GM18502 (cell line): Measurements from ENCODE around the gene ATP6V0A1.
"Not testable (repeated sequence)": the region's sequence is repeated elsewhere in the genome, so short reads cannot be mapped to it uniquely, and the experiment has no call there.

Experiments
- ATAC-seq: cut with Tn5 transposase; IDR thresholded peaks from one replicate; pipeline ENCODE4 v1.9.1; 2021; ENCODE audit warnings: mild to moderate bottlenecking; ENCODE audit not compliant: unreplicated experiment, poor library complexity

ATP6V0A1 gene

GRCh38 chr17:42536372-42537155 lies 77.9 kb downstream of the ATP6V0A1 start:
- ATAC-seq: peak; percentile 57

DNA sequence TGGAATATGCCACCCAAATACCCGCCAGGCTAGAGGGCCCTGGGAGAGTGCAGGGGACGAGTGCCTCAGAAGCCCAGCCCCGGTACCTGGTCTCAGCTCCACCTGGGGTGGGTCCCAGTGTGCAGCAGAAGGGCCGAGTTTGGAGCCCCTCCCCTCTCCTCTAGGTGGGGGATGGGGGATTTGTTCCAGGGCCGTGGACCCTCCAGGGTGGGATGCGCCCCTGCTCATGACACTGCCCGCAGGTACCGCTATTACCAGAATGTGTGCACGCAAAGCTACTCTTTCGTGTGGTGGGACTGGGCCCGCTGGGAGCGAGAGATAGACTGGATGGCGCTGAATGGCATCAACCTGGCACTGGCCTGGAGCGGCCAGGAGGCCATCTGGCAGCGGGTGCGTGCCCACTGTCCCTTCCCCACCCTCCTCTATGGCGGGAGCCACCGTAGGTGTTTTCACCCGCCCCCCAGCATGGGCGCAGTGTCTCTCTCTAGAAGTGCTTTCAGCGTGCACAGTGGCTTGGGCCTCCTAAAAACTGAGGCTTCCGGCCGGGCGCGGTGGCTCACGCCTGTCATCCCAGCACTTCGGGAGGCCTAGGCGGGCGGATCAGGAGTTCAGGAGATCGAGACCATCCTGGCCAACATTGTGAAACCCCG lies 78.6 kb downstream of the ATP6V0A1 start:
- ATAC-seq: no peak

GRCh38 chr17:42537826-42538451 lies 79.3 kb downstream of the ATP6V0A1 start:
- no peak for ATAC-seq

DNA sequence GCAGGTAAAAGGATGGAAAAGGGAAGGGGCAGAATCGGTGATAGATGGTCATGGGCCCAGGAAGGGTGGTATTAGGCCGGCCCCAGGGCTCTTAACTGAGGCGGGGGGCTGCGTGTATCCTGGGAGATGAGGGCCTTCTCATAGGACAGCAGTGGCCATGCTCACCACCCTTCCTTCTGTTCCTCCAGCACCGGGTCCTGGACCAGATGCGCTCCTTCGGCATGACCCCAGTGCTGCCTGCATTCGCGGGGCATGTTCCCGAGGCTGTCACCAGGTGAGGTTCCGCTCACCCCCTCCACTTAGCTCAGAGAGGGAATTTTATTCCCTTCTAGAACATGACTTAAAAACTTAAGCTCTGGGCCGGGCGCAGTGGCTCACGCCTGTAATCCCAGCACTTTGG lies 79.8 kb downstream of the ATP6V0A1 start:
- no peak for ATAC-seq

DNA sequence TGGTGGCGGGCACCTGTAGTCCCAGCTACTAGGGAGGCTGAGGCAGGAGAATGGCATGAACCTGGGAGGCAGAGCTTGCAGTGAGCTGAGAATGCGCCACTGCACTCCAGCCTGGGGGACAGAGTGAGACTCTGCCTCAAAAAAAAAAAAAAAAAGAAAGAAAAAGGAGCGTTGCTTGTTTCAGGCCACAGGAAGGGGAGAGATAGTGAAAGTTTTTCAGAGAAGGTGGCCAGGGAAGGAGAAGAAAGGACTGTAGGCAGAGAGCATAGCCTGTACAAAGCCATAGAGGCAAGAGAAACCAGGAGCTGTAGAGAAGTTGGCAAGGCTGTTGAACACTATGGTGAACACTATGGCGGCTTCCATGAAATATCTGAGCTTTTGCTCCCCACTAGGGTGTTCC lies 81.9 kb downstream of the ATP6V0A1 start:
- not testable (repeated sequence) for ATAC-seq

DNA sequence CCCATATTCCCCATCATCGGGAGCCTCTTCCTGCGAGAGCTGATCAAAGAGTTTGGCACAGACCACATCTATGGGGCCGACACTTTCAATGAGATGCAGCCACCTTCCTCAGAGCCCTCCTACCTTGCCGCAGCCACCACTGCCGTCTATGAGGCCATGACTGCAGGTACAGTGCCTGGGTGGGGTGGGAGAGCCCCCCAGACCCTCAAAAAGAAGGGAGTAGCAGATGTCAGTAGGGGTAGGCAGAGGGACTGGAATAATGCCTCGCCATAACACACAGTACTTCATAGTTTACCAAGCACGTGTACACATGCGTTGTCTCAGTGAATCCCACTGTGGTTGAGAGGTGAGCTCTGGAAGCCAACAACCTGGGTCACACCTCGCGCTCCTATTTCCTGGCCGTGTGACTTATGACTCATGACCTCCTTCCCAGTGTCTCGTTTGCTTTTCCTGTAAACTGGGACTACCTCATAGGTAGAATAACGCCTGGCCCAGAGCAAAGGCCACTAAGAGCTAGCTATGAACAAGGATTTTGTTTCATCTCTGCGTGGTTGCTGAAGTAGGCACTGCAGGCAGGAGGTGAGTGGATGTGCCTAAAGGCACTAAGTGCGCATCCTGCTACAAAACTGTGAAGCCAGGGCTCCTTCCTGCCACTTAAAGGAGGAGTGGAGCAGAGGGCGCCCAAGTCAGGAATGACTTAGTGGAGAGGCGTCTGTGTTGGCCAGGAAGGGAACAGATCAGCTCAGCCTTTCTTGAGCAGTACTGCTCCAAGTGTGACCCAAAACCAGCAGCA lies 82.6 kb downstream of the ATP6V0A1 start:
- no peak for ATAC-seq

DNA sequence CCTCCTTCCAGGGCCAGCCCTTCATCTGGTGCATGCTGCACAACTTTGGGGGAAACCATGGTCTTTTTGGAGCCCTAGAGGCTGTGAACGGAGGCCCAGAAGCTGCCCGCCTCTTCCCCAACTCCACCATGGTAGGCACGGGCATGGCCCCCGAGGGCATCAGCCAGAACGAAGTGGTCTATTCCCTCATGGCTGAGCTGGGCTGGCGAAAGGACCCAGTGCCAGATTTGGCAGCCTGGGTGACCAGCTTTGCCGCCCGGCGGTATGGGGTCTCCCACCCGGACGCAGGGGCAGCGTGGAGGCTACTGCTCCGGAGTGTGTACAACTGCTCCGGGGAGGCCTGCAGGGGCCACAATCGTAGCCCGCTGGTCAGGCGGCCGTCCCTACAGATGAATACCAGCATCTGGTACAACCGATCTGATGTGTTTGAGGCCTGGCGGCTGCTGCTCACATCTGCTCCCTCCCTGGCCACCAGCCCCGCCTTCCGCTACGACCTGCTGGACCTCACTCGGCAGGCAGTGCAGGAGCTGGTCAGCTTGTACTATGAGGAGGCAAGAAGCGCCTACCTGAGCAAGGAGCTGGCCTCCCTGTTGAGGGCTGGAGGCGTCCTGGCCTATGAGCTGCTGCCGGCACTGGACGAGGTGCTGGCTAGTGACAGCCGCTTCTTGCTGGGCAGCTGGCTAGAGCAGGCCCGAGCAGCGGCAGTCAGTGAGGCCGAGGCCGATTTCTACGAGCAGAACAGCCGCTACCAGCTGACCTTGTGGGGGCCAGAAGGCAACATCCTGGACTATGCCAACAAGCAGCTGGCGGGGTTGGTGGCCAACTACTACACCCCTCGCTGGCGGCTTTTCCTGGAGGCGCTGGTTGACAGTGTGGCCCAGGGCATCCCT lies 84.8 kb downstream of the ATP6V0A1 start:
- ATAC-seq: no peak

DNA sequence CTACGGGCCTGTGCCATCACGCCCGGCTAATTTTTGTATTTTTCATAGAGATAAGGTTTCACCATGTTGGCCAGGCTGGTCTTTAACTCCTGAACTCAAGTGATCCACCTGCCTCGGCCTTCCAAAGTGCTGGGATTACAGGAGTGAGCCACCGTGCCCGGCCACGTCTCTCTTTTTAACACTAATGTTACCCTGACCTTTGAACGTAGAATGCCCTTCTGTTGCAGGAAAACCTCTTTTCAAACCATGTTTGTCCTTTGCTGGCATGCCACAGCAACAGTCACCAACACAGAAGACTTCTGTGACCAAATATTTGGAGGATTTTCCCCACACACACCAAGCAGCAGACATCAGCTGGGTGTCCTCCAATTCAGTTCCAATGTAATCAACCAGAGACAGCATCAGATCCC lies 86.2 kb downstream of the ATP6V0A1 start:
- no peak for ATAC-seq

DNA sequence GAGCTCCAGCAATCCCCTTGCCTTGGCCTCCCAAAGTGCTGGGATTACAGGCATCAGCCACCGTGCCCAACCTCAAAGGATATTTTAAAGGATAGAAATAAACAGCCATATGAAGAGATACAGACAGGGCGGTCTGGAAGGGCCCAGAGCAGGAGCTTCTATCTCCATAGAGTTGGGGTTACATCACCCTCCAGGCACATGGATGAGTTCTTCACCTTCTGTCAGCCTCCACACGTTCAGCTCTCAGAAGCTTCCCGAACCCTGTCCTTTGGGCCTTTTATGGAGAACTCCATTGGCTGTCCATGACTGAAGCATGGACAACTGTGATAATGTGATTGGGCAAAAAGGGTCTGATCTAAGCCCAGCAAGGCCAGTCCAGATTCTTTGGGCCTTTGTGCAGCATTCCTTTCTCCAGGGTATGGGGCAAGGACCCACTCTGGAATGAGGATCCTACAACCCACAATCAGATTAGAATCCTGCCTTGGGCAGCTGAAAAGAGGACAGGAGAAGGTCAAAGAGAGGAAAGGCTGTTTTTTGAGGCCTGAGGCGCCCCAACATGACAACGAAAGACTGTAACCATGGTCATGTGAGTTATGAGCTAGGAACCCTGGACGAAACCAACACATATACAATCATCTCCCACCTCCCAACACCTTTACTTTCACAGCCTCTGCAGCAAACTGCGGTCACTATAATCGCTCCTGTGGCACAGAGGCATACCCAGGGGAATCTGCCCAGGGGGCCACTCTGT lies 87.3 kb downstream of the ATP6V0A1 start:
- not testable (repeated sequence) for ATAC-seq

- ATAC-seq: no peak
Observed at GRCh38 chr17:42547001-42547461, 88.4 kb downstream of the ATP6V0A1 start.

DNA sequence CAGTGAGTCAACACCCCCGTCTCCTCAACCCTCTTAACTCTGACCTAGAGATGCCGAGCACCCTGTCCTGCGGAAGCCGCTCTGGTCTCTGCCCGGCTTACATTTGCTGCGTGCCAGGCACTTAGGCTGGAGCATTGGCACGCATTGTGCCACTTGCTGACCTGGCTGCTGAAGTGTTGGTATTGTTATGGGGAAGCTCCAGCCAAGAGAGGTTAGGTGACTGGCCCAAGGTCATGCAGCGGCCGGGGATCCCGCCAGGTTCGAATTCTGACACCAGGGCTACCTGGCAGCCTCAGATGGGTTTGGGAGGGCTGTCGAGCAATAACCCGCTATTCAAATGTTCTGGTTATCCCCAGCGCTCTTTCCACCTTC lies 89.0 kb downstream of the ATP6V0A1 start:
- no peak for ATAC-seq

GRCh38 chr17:42548070-42548837 lies 89.6 kb downstream of the ATP6V0A1 start:
- ATAC-seq: no peak

DNA sequence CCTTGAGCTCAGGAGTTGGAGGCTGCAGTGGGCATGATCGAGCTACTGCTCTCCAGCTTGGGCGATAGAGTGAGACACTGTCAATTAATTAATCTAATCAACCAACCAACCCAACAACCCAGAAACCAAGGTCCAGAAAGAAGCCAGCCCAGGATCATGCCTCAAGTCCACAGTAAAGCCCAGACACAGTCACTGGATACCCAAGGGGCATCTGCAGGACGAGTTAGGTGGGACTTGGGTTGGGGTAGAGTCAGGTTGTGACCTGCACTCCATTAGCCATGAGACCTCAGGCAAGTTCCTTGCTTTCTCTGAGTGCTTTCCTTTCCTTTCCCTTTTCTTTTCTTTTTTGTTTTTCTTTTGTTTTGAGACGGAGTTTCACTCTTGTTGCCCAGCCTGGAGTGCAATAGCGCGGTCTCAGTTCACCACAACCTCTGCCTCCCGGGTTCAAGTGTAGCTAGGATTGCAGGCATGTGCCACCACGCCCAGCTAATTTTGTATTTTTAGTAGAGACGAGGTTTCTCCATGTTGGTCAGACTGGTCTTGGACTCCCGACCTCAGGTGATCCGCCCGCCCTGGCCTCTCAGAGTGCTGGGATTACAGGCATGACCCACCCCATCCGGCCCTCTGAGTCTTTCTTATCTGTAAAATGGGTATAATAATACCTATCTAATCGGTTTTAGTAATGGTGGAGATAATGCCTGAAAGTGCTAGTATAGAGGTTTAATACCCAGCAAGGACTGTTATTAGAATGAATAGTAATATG lies 90.5 kb downstream of the ATP6V0A1 start:
- ATAC-seq: no peak

- not testable (repeated sequence) for ATAC-seq
Observed at GRCh38 chr17:42552736-42553135, 94.1 kb downstream of the ATP6V0A1 start, which contains the start of gene HSD17B1. TSS of gene HSD17B1 (plus strand) at chr17:42552923. CDS start at chr17:42552934, 11 bp downstream.

GRCh38 chr17:42553161-42553818 lies 94.6 kb downstream of the ATP6V0A1 start:
- ATAC-seq: no peak

- ATAC-seq: no peak
Observed at GRCh38 chr17:42553866-42554249, 95.2 kb downstream of the ATP6V0A1 start.
